Stimulated activated CD4-positive, alpha-beta T cell treated with anti-CD3 and anti-CD28 coated beads, Interleukin-1b, Interleukin-23, amount 100 ng/mL, for 24 hours (primary cell): ENCODE data around the gene XBP1.
"Not testable (repeated sequence)": the region's sequence is repeated elsewhere in the genome, so short reads cannot be mapped to it uniquely, and the experiment has no call there.

Source experiments
- DNase-seq, 4 experiments: peaks; one replicate each; pipeline ENCODE4 v3.0.0-alpha.2; 2020; ENCODE audit warnings: low read depth in 4 of 4, low spot score in 1 of 4

Gene XBP1

GRCh38 chr22:28793976-28794584, 6.3 kb downstream of the XBP1 start:
- DNase-seq = no peak

- DNase-seq = no peak
Observed at GRCh38 chr22:28792491-28793383, 7.6 kb downstream of the XBP1 start.

- DNase-seq = no peak
Observed at GRCh38 chr22:28791841-28792490, 8.4 kb downstream of the XBP1 start.

- no peak for DNase-seq
Observed at GRCh38 chr22:28791124-28791523, 9.2 kb downstream of the XBP1 start.

GRCh38 chr22:28788601-28789000, 11.8 kb downstream of the XBP1 start:
- DNase-seq = no peak

GRCh38 chr22:28783786-28784671, 16.3 kb downstream of the XBP1 start:
- DNase-seq = no peak

- DNase-seq = no peak
Observed at GRCh38 chr22:28780296-28780695, 20.1 kb downstream of the XBP1 start.

GRCh38 chr22:28779833-28780232, 20.5 kb downstream of the XBP1 start:
- DNase-seq = no peak

GRCh38 chr22:28774378-28774777, 26.0 kb downstream of the XBP1 start:
- no peak for DNase-seq

- DNase-seq = no peak
Observed at GRCh38 chr22:28773461-28773867, 26.9 kb downstream of the XBP1 start.

GRCh38 chr22:28772633-28773460, 27.5 kb downstream of the XBP1 start, which contains the start of gene CCDC117:
CCDC117 (plus strand) TSS chr22:28772695; CDS start chr22:28772850, 155 bp downstream.
- DNase-seq = peak; percentile 81 to 93 (median 84)

- no peak for DNase-seq
Observed at GRCh38 chr22:28771195-28771791, 29.1 kb downstream of the XBP1 start.

- no peak for DNase-seq
Observed at GRCh38 chr22:28769394-28770085, 30.8 kb downstream of the XBP1 start.

GRCh38 chr22:28768701-28769393, 31.5 kb downstream of the XBP1 start:
- DNase-seq = no peak

GRCh38 chr22:28766628-28767027, 33.7 kb downstream of the XBP1 start:
- no peak for DNase-seq

GRCh38 chr22:28762000-28762399, 38.4 kb downstream of the XBP1 start:
- not testable (repeated sequence) for DNase-seq

- no peak for DNase-seq
Observed at GRCh38 chr22:28761449-28761755, 39.0 kb downstream of the XBP1 start.

GRCh38 chr22:28759861-28760560, 40.4 kb downstream of the XBP1 start:
- no peak for DNase-seq
